ENCODE measurements around the gene EPHA10. TPM values are rescaled to one million over a fixed set of nuclear protein-coding genes. Genes with fewer than 3 reads are reported as not detected.
"Not testable (repeated sequence)": the region's sequence is repeated elsewhere in the genome, so short reads cannot be mapped to it uniquely, and the experiment has no call there.

Gene EPHA10
- total RNA-seq, 1 donor from 2014 or later = not detected

- intact Hi-C loops (cut with micrococcal nuclease) = not testable (repeated sequence)
Measured at GRCh38 chr1:37737975-37738374, 26.9 kb downstream of the EPHA10 start.

- intact Hi-C loops (cut with micrococcal nuclease) = no loop called here
Measured at GRCh38 chr1:37734629-37735591, 30.0 kb downstream of the EPHA10 start.

GRCh38 chr1:37732111-37732780 is 32.7 kb downstream of the EPHA10 start:
- intact Hi-C loops (cut with micrococcal nuclease) = no loop called here

GRCh38 chr1:37731312-37732019 is 33.5 kb downstream of the EPHA10 start:
- intact Hi-C loops (cut with micrococcal nuclease) = no loop called here

- intact Hi-C loops (cut with micrococcal nuclease) = no loop called here
Measured at GRCh38 chr1:37730376-37730775, 34.5 kb downstream of the EPHA10 start.

- intact Hi-C loops (cut with micrococcal nuclease) = no loop called here
Measured at GRCh38 chr1:37728416-37728815, 36.5 kb downstream of the EPHA10 start.

GRCh38 chr1:37726751-37727585 is 38.0 kb downstream of the EPHA10 start:
- intact Hi-C loops (cut with micrococcal nuclease) = no loop called here

- intact Hi-C loops (cut with micrococcal nuclease) = no loop called here
Measured at GRCh38 chr1:37725851-37726613, 38.9 kb downstream of the EPHA10 start.

GRCh38 chr1:37724575-37724974 is 40.3 kb downstream of the EPHA10 start:
- intact Hi-C loops (cut with micrococcal nuclease) = no loop called here

- intact Hi-C loops (cut with micrococcal nuclease) = no loop called here
Measured at GRCh38 chr1:37723390-37724078, 41.4 kb downstream of the EPHA10 start.

- intact Hi-C loops (cut with micrococcal nuclease) = no loop called here
Measured at GRCh38 chr1:37723072-37723389, 41.9 kb downstream of the EPHA10 start.

GRCh38 chr1:37722181-37723071 is 42.5 kb downstream of the EPHA10 start:
- intact Hi-C loops (cut with micrococcal nuclease) = no loop called here

- intact Hi-C loops (cut with micrococcal nuclease) = no loop called here
Measured at GRCh38 chr1:37721565-37721964, 43.4 kb downstream of the EPHA10 start.

GRCh38 chr1:37720231-37721130 is 44.4 kb downstream of the EPHA10 start:
- intact Hi-C loops (cut with micrococcal nuclease) = no loop called here

GRCh38 chr1:37719572-37720195 is 45.2 kb downstream of the EPHA10 start:
- intact Hi-C loops (cut with micrococcal nuclease) = no loop called here

- intact Hi-C loops (cut with micrococcal nuclease) = no loop called here
Measured at GRCh38 chr1:37718901-37719571, 45.9 kb downstream of the EPHA10 start.

Measured in T-helper 2 cell treated with Interferon-gamma antibody and Interleukin-4, amounts not matched to agents 100 ng/mL and 5 ng/mL, for 36 hours (primary cell).